ENCODE measurements around the gene CD27.
"Not testable (repeated sequence)": the region's sequence is repeated elsewhere in the genome, so short reads cannot be mapped to it uniquely, and the experiment has no call there.

Gene CD27

DNA sequence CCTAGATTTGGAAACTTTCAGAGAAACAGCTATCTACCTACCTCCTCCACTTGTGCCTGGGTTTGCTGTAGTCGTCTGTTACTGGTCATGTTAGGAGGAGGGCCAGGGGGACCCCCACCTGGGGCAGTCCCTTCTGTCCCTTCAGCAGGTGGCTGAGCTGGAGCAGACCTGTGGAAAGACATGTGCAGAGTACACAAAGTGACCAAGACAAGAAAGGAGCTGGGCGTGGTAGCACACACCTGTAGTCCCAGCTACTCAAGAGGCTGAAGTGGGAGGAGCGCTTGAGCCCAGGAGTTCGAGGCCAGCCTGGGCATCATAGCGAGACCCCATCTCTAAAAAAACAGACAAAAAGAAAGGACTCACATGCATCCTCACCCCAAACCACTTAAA lies 21.4 kb downstream of the CD27 start:
- Histone ChIP-seq H3K9me3 (ENCODE audit: low read length) (no peaks in the 10 kb centered on the region), H3K27ac (ENCODE audit: low read depth, low read length) (no peak overlapping the region), H3K9ac (ENCODE audit: low read length) (no peak overlapping the region), H3K27me3 (ENCODE audit: control insufficient read depth in 1 of 2, insufficient read depth in 2 of 2, low read length in 2 of 2) (no peaks in the 10 kb centered on the region), H3K36me3 (ENCODE audit: insufficient read depth, low read length) (peaks cover 59% of the 10 kb centered on the region), H3K4me3 (ENCODE audit: low read depth in 1 of 2, low read length in 2 of 2) (no peak overlapping the region), H3K4me1 (ENCODE audit: insufficient read depth, low read length) (peaks cover 39% of the 10 kb centered on the region)

DNA sequence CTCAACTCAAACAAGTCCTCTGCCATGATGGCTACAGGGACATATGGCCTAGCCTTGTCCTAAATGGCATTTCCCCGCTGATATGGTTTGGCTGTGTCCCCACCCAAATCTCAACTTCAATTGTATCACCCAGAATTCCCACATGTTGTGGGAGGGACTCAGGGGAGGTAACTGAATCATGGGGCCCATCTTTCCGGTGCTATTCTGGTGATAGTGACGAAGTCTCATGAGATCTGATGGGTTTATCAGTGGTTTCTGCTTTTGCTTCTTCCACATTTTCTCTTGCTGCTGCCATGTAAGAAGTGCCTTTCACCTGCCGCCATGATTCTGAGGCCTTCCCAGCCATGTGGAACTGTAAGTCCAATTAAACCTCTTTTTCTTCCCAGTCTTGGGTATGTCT lies 22.0 kb downstream of the CD27 start:
- not testable (repeated sequence) for H3K9me3 ChIP-seq (ENCODE audit: low read length); H3K9ac ChIP-seq (ENCODE audit: low read length); H3K4me3 ChIP-seq (ENCODE audit: low read depth in 1 of 2, low read length in 2 of 2); H3K27ac ChIP-seq (ENCODE audit: low read depth, low read length); H3K27me3 ChIP-seq (ENCODE audit: control insufficient read depth in 1 of 2, insufficient read depth in 2 of 2, low read length in 2 of 2)
- H3K36me3 ChIP-seq (ENCODE audit: insufficient read depth, low read length) = peaks cover 54% of the 10 kb centered on the region
- H3K4me1 ChIP-seq (ENCODE audit: insufficient read depth, low read length) = peaks cover 39% of the 10 kb centered on the region

DNA sequence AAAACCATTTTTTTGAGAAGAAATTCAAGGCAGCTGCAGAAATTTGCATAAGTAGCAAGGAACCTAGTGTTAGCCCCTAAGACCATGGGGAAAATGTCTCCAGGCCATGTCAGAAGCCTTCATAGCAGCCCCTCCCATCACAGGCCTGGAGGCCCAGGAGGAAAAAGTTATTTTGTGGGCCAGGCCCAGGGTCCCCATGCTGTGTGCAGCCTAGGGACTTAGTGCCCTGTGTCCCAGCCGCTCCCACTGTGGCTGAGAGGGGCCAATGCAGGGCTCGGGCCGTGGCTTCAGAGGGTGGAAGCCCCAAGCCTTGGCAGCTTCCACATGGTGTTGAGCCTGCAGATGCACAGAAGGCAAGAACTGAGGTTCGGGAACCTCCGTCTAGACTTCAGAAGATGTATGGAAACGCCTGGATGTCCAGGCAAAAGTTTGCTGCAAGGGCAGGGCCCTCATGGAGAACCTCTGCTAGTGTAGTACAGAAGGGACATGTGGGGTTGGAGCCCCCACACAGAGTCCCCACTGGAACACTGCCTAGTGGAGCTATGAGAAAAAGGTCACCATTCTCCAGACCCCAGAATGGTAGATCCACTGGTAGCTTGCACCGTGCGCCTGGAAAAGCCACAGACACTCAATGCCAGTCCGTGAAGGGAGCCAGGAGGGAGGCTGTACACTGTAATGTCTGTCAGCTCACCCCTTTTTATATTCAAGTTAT lies 23.0 kb downstream of the CD27 start:
- peaks cover 32% of the 10 kb centered on the region for H3K4me1 ChIP-seq (ENCODE audit: insufficient read depth, low read length)
- not testable (repeated sequence) for H3K9me3 ChIP-seq (ENCODE audit: low read length); H3K9ac ChIP-seq (ENCODE audit: low read length)

DNA sequence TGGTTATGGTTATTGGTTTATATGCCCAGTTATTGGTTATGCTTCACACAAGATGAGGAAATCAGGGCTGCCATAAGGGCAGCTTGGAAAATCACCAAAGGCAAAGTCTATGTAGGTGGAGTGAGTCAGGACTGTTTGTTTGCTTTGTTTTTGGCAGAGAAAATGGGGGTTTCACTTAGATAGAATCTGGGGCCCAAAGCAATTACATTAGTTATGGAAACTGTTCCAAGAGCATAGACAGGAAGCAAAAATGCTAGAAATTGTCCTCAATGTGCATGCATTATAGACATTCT lies 23.5 kb downstream of the CD27 start:
- peaks cover 40% of the 10 kb centered on the region for H3K36me3 ChIP-seq (ENCODE audit: insufficient read depth, low read length)
- peaks cover 29% of the 10 kb centered on the region for H3K4me1 ChIP-seq (ENCODE audit: insufficient read depth, low read length)
- no peak overlapping the region for H3K9ac ChIP-seq (ENCODE audit: low read length)
- no peak overlapping the region for H3K4me3 ChIP-seq (ENCODE audit: low read depth in 1 of 2, low read length in 2 of 2)
- no peaks in the 10 kb centered on the region for H3K9me3 ChIP-seq (ENCODE audit: low read length)
- H3K27ac ChIP-seq (ENCODE audit: low read depth, low read length) = no peak overlapping the region
- no peaks in the 10 kb centered on the region for H3K27me3 ChIP-seq (ENCODE audit: control insufficient read depth in 1 of 2, insufficient read depth in 2 of 2, low read length in 2 of 2)

More for the DNA sequence above, 23.0 kb downstream of the CD27 start:
- H3K36me3 ChIP-seq (ENCODE audit: insufficient read depth, low read length) = peaks cover 45% of the 10 kb centered on the region
- H3K4me3 ChIP-seq (ENCODE audit: low read depth in 1 of 2, low read length in 2 of 2); H3K27ac ChIP-seq (ENCODE audit: low read depth, low read length); H3K27me3 ChIP-seq (ENCODE audit: control insufficient read depth in 1 of 2, insufficient read depth in 2 of 2, low read length in 2 of 2): not testable (repeated sequence)

DNA sequence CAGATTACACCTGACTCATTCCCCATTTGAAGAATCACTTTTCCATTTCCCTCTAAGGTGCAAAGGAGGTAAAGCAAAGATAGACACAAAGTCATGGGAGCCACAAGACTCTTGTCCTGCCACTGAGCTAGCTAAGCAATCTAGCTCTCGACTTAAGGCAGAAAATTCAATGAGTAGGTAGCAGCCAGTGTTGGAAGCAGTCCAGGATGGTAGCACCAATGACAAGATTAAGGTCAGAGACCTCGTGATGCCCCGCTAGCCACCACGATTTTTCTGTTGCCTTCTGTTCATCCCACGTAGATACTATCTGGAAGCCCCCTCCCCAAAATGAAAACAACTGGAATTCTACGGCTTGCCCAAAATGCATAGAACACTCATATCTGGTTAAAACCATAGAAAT lies 24.3 kb downstream of the CD27 start:
- Histone ChIP-seq H3K9ac (ENCODE audit: low read length) (peak overlapping the region; percentile 47), H3K36me3 (ENCODE audit: insufficient read depth, low read length) (peaks cover 31% of the 10 kb centered on the region), H3K27ac (ENCODE audit: low read depth, low read length) (peak overlapping the region; percentile 87), H3K4me3 (ENCODE audit: low read depth in 1 of 2, low read length in 2 of 2) (peak overlapping the region; percentile 5 to 89), H3K9me3 (ENCODE audit: low read length) (no peaks in the 10 kb centered on the region), H3K27me3 (ENCODE audit: control insufficient read depth in 1 of 2, insufficient read depth in 2 of 2, low read length in 2 of 2) (no peaks in the 10 kb centered on the region), H3K4me1 (ENCODE audit: insufficient read depth, low read length) (peaks cover 29% of the 10 kb centered on the region)

DNA sequence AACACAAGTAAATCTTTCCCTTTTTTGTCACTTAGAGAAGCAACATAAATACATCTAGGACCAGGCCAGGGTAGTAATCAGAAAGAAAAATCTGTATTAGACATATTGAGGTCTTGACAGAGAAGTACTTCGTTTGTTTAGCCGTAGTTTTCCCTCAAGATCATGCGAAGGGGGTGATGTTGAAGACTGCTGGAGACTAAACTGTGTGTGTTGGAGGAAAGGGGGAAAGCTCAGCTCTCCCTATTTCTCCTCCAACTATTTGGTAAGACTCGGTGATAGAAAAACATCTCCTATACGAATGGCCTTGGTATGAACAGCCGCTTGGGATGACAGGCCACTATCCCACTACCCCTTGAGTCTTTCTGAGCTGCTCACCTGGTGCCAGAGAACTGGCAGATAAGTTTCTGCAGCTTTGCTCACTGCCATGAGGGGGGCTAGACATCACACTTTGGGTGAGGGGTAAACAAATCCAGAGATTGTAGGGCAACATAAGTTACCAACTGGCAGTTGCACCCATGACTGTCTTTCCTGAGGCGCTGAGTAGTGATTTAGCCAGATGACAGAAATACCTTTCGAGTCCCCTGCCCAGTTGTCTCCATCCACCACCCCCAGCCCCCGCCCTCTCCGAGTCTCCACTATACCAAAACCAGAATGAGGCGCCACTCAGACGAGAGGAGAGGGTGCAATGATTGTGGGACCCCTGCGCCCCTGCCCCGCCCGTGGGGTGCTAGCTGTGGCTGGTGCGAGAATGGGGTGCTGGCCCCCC lies 25.0 kb downstream of the CD27 start:
- Histone ChIP-seq H3K9me3 (ENCODE audit: low read length) (no peaks in the 10 kb centered on the region), H3K4me3 (ENCODE audit: low read depth in 1 of 2, low read length in 2 of 2) (peak overlapping the region; percentile 85 to 89), H3K9ac (ENCODE audit: low read length) (peak overlapping the region; percentile 47), H3K36me3 (ENCODE audit: insufficient read depth, low read length) (peaks cover 24% of the 10 kb centered on the region), H3K27me3 (ENCODE audit: control insufficient read depth in 1 of 2, insufficient read depth in 2 of 2, low read length in 2 of 2) (no peaks in the 10 kb centered on the region), H3K27ac (ENCODE audit: low read depth, low read length) (peak overlapping the region; percentile 87), H3K4me1 (ENCODE audit: insufficient read depth, low read length) (peaks cover 29% of the 10 kb centered on the region)

DNA sequence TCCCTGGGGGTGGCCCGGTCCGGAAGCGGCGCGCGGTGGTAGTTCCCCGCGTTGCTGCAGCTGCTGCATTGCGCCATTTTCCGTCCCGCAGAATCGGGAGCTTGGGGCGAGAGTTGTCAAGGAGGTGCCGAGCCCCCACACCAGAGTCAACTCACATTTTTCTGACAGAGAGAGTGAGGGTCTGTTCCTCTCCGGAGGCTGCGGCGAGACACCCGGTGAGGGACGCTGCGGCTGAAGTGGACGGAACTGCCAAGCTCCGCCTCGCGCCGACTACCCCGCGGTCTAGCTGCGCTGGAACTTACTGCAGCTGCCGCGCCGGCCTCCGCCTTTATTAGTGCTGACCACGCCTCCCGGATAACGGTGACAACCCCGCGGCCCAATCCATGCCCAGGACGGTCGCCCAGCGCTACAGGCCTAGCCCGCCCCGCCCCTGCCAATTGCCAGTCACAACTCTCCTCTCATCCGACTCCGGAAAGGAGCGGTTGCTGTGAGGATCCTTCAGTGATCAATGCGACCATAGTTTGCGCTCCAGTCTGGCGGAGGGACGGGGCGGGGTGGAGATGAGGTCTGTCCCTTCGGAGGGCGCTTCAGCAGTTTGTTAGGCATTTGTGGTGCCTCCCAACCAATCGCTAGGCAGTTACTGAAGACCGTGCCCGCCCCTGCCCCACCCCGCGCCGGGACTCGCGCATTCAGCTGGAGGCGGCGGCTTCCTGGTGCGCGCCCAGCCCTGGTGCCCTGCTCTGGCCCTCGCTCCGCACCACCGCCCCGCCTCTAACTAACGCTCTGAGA lies 25.8 kb downstream of the CD27 start, which contains the start of gene VAMP1:
Gene VAMP1 (minus strand): TSS at position 303 of the 789 bp plus-strand sequence. CDS start 146 bp downstream, at position 157.
- H3K27ac ChIP-seq (ENCODE audit: low read depth, low read length) = peak within 1 kb of the TSS; percentile 87
- H3K9ac ChIP-seq (ENCODE audit: low read length) = peak within 1 kb of the TSS; percentile 47
- peaks cover 20% of the 10 kb centered on the region for H3K36me3 ChIP-seq (ENCODE audit: insufficient read depth, low read length)
- H3K4me3 ChIP-seq (ENCODE audit: low read depth in 1 of 2, low read length in 2 of 2) = peak within 1 kb of the TSS; percentile 85 to 89
- H3K27me3 ChIP-seq (ENCODE audit: control insufficient read depth in 1 of 2, insufficient read depth in 2 of 2, low read length in 2 of 2) = no peaks in the 10 kb centered on the region
- no peaks in the 10 kb centered on the region for H3K9me3 ChIP-seq (ENCODE audit: low read length)
- peaks cover 26% of the 10 kb centered on the region for H3K4me1 ChIP-seq (ENCODE audit: insufficient read depth, low read length)

DNA sequence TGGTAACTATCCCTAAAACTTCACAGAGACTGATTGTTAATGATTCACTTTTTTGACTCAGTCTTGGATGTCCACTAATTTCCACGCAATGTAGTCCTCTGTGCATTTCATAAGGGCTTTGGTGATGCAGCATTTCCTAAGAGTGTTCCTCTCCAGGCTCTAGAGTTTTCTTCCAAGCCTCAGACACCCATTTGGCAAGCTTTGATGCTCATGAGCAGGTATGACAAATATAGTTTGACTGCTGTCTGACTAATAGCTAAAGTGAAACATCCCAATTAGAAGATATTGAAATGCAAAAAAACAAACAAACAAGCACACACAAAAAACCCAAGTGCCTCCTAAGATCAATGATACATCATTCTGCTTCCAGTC lies 27.2 kb downstream of the CD27 start:
- Histone ChIP-seq H3K9ac (ENCODE audit: low read length) (no peak overlapping the region), H3K4me1 (ENCODE audit: insufficient read depth, low read length) (peaks cover 21% of the 10 kb centered on the region), H3K9me3 (ENCODE audit: low read length) (no peaks in the 10 kb centered on the region), H3K36me3 (ENCODE audit: insufficient read depth, low read length) (peaks cover 7% of the 10 kb centered on the region), H3K27ac (ENCODE audit: low read depth, low read length) (no peak overlapping the region), H3K27me3 (ENCODE audit: control insufficient read depth in 1 of 2, insufficient read depth in 2 of 2, low read length in 2 of 2) (no peaks in the 10 kb centered on the region), H3K4me3 (ENCODE audit: low read depth in 1 of 2, low read length in 2 of 2) (no peak overlapping the region)

DNA sequence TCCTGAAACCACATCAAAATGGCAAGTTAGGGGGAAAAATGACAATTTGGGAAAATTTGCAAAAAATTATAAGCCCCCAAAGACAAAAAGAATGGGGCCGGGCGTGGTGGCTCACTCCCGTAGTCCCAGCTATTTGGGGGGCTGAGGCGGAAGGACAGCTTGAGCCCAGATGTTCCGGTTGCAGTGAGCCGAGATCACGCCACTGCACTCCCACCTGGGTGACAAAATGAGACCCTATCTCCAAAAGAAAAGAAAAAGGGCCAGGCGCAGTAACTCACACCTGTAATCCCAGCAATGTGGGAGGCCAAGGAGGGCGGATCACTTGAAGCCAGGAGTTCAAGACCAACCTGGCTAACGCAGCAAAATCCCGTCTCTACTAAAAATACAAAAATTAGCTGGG lies 27.7 kb downstream of the CD27 start:
- H3K9me3 ChIP-seq (ENCODE audit: low read length) = no peaks in the 10 kb centered on the region
- no peaks in the 10 kb centered on the region for H3K27me3 ChIP-seq (ENCODE audit: control insufficient read depth in 1 of 2, insufficient read depth in 2 of 2, low read length in 2 of 2)
- no peak overlapping the region for H3K4me3 ChIP-seq (ENCODE audit: low read depth in 1 of 2, low read length in 2 of 2)
- H3K4me1 ChIP-seq (ENCODE audit: insufficient read depth, low read length) = peaks cover 21% of the 10 kb centered on the region
- no peak overlapping the region for H3K27ac ChIP-seq (ENCODE audit: low read depth, low read length)
- H3K9ac ChIP-seq (ENCODE audit: low read length) = no peak overlapping the region
- peaks cover 7% of the 10 kb centered on the region for H3K36me3 ChIP-seq (ENCODE audit: insufficient read depth, low read length)

DNA sequence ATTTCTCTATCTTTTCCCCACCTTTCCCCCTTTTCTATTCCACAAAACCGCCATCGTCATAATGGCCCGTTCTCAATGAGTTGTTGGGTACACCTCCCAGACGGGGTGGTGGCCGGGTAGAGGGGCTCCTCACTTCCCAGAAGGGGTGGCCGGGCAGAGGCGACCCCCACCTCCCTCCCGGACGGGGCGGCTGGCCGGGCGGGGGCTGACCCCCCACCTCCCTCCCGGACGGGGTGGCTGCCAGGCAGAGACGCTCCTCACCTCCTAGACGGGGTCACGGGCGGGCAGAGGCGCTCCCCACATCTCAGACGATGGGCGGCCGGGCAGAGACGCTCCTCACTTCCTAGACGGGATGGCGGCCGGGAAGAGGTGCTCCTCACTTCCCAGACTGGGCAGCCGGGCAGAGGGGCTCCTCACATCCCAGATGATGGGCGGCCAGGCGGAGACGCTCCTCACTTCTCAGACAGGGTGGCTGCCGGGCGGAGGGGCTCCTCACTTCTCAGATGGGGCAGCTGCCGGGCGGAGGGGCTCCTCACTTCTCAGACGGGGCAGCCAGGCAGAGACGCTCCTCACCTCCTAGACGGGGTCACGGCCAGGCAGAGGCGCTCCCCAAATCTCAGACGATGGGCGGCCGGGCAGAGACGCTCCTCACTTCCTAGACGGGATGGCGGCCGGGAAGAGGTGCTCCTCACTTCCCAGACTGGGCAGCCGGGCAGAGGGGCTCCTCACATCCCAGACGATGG lies 30.6 kb downstream of the CD27 start:
- not testable (repeated sequence) for H3K4me1 ChIP-seq (ENCODE audit: insufficient read depth, low read length); H3K9ac ChIP-seq (ENCODE audit: low read length)

DNA sequence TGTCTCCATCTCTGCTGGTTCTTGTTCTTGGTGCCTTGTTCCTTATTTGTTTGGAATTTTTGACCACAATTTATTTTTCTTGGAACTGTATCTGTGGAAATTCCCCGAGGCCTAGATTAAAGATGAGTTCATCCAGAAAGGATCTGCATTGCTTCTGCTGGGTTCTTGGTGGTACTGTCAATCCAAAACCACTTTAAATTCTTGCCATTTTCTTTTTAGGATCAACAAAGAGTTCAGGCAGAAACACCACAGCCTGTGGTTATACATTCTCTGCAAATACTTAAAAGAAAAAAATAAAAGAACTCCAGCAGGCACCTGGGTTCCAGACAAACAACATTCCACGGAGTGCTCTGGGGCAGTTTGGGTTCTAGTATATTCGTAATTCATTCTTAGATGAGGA lies 31.7 kb downstream of the CD27 start:
- Histone ChIP-seq H3K27me3 (ENCODE audit: control insufficient read depth in 1 of 2, insufficient read depth in 2 of 2, low read length in 2 of 2) (no peaks in the 10 kb centered on the region), H3K9ac (ENCODE audit: low read length) (no peak overlapping the region), H3K4me1 (ENCODE audit: insufficient read depth, low read length) (no peaks in the 10 kb centered on the region), H3K4me3 (ENCODE audit: low read depth in 1 of 2, low read length in 2 of 2) (no peak overlapping the region), H3K9me3 (ENCODE audit: low read length) (no peaks in the 10 kb centered on the region), H3K27ac (ENCODE audit: low read depth, low read length) (no peak overlapping the region), H3K36me3 (ENCODE audit: insufficient read depth, low read length) (no peaks in the 10 kb centered on the region)

More for the DNA sequence above, 30.6 kb downstream of the CD27 start:
- not testable (repeated sequence) for H3K36me3 ChIP-seq (ENCODE audit: insufficient read depth, low read length); H3K27ac ChIP-seq (ENCODE audit: low read depth, low read length); H3K27me3 ChIP-seq (ENCODE audit: control insufficient read depth in 1 of 2, insufficient read depth in 2 of 2, low read length in 2 of 2); H3K4me3 ChIP-seq (ENCODE audit: low read depth in 1 of 2, low read length in 2 of 2); H3K9me3 ChIP-seq (ENCODE audit: low read length)
